Left forelimb (tissue), 1 donor: ENCODE measurements around the gene LHFPL3.

ENCODE experiments used
- DNase-seq: peaks from one replicate; pipeline ENCODE4 v3.0.0-alpha.2; 2018; ENCODE audit warnings: low spot score

The LHFPL3 gene

GRCh38 chr7:104846731-104847130 lies 518.3 kb downstream of the LHFPL3 start:
- no peak for DNase-seq

GRCh38 chr7:104848138-104848990 lies 520.0 kb downstream of the LHFPL3 start:
- no peak for DNase-seq

- DNase-seq: no peak
Observed at GRCh38 chr7:104850374-104850773, 522.0 kb downstream of the LHFPL3 start.

- DNase-seq: no peak
Observed at GRCh38 chr7:104851268-104851667, 522.9 kb downstream of the LHFPL3 start.

- DNase-seq: no peak
Observed at GRCh38 chr7:104852386-104852785, 524.0 kb downstream of the LHFPL3 start.

GRCh38 chr7:104855861-104856260 lies 527.5 kb downstream of the LHFPL3 start:
- no peak for DNase-seq

- no peak for DNase-seq
Observed at GRCh38 chr7:104857458-104858425, 529.3 kb downstream of the LHFPL3 start.

GRCh38 chr7:104859754-104860426 lies 531.5 kb downstream of the LHFPL3 start:
- DNase-seq: no peak

GRCh38 chr7:104861729-104862390 lies 533.5 kb downstream of the LHFPL3 start:
- DNase-seq: no peak

GRCh38 chr7:104862719-104863118 lies 534.3 kb downstream of the LHFPL3 start:
- DNase-seq: no peak

GRCh38 chr7:104873401-104873800 lies 545.0 kb downstream of the LHFPL3 start:
- DNase-seq: no peak

GRCh38 chr7:104878577-104878976 lies 550.2 kb downstream of the LHFPL3 start:
- DNase-seq: no peak

GRCh38 chr7:104883248-104883717 lies 554.9 kb downstream of the LHFPL3 start:
- DNase-seq: no peak

GRCh38 chr7:104883718-104884452 lies 555.5 kb downstream of the LHFPL3 start:
- DNase-seq: peak; percentile 78

- no peak for DNase-seq
Observed at GRCh38 chr7:104886651-104887050, 558.2 kb downstream of the LHFPL3 start.

GRCh38 chr7:104890216-104890615 lies 561.8 kb downstream of the LHFPL3 start:
- no peak for DNase-seq

- DNase-seq: no peak
Observed at GRCh38 chr7:104891949-104892348, 563.5 kb downstream of the LHFPL3 start.

- no peak for DNase-seq
Observed at GRCh38 chr7:104894314-104894713, 565.9 kb downstream of the LHFPL3 start.

- no peak for DNase-seq
Observed at GRCh38 chr7:104894726-104895521, 566.5 kb downstream of the LHFPL3 start.
